ELF-1 (cell line): ENCODE data around the gene PRSS57.

ENCODE experiments used
- DNase-seq: peaks from one replicate; pipeline ENCODE4 v3.0.0-alpha.2; 2016; ENCODE audit warnings: low read depth, low spot score

Gene PRSS57

DNA sequence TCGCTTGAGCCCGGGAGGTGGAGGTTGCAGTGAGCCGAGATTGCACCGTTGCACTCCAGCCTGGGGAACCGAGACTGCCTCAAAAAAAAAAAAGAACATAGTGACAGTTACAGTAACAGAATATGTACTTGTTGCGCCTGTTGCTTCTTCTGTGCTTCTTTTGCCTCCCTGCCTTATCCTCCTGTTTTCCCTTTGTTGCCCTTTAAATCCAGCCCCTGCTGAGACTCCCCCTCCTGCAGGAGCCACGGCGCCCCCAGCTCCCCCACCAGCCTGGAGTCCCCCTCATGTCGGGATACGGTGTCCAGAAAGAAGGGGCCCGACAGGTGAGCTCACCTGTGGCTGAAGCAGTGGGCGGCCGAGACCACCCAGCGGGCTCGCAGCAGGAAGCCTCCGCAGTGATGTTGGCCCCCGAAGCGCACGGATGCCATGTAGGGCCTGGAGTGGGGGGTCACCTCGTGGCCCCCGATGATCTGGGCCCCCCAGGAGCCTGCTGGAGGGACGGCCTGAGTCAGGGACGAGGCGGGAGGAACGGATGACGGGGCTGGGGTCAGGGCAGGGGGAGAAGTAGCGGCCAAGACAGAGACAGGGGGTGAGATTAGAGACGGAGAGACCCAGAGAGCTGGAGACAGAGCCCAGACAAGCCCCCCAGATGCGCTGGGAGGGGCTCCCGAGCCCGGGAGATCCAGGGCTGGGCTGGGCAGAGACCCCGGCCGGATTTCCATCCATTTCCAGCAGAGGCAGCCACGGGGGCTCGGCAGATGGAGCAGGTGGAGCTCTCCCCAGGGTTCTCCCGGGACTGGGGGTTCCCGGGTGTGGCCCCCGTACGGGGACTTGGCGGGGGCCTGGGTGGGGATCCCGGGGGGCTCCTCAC lies 536 bp downstream of the PRSS57 start:
- DNase-seq: no peak

- peak; percentile 51 for DNase-seq
Observed at GRCh38 chr19:690203-690602, 5.0 kb downstream of the PRSS57 start.

DNA sequence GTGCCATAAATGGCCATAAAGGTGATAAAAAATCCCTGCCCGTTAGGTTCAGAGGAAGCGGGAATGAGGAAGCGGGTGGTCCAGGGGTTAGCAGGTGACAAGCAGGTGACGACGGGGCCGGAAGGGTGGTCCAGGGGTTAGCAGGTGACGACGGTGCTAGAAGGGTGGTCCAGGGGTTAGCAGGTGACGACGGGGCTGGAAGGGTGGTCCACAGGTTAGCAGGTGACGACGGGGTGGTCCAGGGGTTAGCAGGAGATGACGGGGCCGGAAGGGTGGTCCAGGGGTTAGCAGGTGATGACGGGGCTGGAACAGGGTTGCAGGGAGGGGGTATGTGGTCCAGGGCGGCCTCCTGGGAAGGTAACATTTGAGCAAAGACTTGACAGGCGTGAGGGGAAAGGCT lies 6.3 kb downstream of the PRSS57 start:
- DNase-seq: no peak

GRCh38 chr19:688214-688613 lies 7.0 kb downstream of the PRSS57 start:
- no peak for DNase-seq

DNA sequence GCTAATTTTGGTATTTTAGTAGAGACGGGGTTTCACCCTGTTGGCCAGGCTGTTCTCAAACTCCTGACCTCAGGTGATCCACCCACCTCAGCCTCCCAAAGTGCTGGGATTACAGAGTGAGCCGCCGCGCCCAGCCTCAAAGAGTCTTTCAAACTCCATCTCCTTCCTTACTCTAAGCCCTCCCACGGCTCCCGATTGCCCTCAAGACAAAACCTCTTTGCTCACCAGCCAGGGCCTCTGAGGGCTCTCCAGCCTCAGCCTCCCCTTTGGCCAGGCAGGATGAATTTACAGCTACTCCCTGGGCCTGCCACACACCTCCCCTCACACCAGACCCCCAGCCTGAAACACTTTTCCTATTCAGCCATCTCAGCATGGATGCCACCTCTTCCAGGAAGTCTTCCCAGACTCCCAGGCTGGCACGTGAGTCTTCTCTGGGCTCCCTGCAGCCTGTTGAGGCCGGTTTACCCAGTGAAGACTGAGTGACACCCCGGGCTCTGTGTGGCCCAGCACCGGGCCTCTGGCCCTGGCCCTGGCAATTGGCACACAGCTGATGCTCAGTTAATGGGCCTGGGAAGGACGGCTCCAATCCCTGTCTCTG lies 7.6 kb downstream of the PRSS57 start:
- DNase-seq: peak; percentile 53

GRCh38 chr19:686589-687297 lies 8.5 kb downstream of the PRSS57 start:
- DNase-seq: no peak

DNA sequence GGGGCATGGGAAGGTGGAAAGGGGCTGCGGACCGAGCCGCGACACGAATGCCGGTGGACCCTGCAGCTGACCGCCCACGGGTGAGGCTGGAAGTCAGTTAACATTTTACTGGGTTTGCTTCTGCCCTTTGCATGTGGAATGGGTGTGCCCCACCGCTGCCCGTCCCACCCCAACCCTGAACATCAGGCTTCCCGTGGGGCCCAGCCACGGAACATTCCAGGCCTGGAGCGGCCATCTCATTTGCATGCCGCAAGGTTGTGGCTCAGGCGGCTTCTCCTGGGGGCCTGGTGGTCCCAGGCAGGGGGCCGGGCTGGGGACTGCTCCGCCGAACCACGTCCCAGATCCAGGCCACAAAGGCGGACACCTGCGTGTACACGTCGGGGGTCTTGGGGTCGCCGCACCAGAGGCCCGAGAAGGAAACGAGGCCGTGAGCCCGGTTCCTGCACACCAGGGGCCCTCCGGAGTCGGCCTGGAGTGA lies 9.8 kb downstream of the PRSS57 start:
- no peak for DNase-seq

DNA sequence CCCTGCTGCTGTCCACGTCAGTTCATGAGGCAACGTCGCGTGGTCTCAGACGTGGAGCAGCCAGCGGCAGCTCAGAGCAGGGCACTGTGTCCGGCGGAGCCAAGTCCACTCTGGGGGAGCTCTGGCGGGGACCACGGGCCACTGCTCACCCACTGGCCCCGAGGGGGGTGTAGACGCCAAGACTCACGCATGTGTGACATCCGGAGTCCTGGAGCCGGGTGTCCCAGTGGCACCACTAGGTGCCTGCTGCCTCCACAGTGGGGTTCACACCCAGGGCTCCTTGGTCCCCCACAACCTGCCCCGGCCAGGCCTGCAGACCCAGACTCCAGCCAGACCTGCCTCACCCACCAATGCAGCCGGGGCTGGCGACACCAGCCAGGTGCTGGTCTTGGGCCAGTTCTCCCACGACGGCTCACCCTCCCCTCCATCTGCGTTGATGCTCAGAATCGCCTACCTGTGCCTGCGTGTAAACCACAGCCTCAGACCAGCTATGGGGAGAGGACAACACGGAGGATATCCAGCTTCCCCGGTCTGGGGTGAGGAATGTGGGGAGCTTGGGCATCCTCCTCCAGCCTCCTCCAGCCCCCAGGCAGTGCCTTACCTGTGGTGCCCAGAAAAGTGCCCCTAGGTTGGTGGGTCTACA lies 12.5 kb downstream of the PRSS57 start:
- no peak for DNase-seq

DNA sequence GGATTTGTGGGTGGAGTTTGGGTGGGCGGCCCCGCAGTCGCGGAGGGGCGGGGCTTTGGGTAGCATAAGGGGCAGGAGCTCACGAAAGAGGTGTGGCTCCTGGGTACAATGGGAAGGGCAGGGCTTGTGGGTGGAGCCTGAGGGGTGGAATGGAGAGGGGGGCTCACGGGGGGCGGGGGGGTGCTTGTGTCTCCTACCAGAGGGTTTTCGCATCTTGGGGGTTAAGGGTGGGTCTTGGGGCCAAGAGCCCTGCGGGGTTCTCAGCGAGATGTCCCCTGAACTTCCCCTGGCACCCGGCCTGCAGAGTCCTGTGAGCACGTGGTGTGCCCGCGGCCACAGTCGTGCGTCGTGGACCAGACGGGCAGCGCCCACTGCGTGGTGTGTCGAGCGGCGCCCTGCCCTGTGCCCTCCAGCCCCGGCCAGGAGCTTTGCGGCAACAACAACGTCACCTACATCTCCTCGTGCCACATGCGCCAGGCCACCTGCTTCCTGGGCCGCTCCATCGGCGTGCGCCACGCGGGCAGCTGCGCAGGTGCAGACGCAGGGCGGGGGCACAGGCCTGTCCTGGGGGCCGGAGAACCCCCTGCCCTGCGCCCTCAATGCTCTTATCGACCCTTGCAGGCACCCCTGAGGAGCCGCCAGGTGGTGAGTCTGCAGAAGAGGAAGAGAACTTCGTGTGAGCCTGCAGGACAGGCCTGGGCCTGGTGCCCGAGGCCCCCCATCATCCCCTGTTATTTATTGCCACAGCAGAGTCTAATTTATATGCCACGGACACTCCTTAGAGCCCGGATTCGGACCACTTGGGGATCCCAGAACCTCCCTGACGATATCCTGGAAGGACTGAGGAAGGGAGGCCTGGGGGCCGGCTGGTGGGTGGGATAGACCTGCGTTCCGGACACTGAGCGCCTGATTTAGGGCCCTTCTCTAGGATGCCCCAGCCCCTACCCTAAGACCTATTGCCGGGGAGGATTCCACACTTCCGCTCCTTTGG lies 13.9 kb downstream of the PRSS57 start:
- no peak for DNase-seq

DNA sequence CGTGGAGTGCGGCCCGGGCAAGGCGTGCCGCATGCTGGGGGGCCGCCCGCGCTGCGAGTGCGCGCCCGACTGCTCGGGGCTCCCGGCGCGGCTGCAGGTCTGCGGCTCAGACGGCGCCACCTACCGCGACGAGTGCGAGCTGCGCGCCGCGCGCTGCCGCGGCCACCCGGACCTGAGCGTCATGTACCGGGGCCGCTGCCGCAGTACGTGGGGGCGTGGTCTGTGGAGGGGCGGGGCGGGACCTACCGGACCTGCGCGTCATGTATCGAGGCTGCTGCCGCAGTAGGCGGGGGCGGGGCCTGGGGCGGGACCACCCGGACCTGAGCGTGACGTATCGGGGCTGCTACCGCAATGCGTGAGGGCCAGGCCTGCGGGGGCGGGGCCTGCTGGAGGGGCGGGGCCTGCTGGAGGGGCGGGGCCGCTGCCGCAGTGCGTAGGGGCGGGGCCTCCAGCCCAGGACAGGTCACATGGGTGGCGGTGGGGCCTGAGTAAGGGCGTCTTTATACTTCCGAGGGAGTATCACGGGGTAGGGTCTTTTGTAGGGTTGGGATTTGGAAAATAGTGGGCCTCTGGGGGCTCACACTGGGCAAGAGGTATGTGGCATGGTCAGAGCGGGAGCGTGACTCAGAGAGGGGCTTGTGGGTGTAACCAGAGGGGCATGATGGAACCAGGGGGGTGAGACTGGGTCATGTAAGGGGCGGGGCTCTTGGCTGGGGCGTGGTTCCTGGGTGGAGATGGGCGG lies 14.8 kb downstream of the PRSS57 start:
- DNase-seq: peak; percentile 94

DNA sequence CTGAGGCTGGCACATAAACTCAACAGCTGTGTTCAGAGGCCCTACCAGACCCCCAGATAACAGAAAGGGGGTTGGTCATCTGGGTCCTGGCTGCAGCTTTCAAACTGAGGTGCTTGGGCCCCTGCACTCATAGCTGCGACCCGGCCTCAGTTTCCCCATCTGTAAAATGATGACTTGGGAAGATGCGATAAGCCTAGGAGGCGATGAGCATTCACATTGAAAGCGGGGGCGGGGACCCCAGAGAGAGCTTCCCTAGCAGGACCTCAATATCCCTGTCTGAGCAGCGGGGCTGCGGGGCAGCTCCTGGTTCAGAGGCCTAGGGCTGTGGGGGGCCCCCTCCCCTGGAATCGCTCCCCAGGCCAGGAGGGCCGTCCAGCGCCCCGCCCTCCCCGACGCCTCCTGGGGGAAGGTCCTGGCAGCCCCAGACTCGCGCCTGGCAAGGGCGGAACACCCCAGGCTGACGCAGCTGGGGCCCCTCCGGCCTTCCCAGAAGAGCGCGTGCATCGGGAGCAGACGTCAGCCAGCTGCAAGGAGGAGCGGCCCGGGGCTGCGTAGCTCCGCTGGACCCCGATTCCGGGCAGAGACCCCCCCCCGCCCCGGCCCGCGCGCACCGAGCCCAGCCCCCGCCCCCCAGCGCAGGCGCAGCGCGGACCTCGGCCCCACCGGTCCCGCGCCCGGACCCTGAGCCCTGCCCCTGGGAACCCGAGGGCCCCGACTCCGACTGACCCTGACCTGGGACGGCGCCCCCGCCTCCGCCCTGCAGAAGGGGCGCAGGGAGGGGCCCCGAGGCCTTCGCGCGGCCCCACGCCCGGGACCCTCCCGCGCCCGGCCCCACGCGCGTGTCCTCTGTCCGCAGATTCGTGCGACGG lies 15.6 kb downstream of the PRSS57 start:
- peak; percentile 35 for DNase-seq

GRCh38 chr19:678791-679388 lies 16.4 kb downstream of the PRSS57 start:
- no peak for DNase-seq

- DNase-seq: peak; percentile 38
Observed at GRCh38 chr19:677601-678436, 17.4 kb downstream of the PRSS57 start.

DNA sequence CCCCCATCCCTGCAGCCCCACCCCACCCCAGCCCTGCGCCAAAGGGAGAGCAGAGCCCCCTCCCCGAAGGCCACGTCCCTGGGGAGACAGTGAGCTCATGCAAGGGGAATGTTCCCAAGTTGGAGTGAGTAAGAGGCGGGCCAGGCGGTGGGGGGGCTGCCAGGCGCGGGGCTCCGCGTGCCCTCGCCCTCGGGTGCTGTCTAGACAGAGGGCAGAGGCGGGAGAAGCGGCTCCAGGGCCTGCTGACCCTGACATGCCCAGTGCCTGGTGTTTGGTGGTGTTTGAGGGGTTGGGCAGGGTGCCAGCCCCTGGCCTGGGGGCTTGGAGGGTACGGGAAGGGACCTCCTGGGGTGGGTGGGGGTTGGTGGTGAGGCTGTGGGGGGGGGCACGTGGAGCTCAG lies 18.1 kb downstream of the PRSS57 start:
- peak; percentile 39 for DNase-seq

- DNase-seq: no peak
Observed at GRCh38 chr19:676339-677105, 18.7 kb downstream of the PRSS57 start, which contains the start of gene FSTL3. TSS of gene FSTL3 (plus strand) at chr19:676392. CDS start at chr19:676424, 32 bp downstream.

DNA sequence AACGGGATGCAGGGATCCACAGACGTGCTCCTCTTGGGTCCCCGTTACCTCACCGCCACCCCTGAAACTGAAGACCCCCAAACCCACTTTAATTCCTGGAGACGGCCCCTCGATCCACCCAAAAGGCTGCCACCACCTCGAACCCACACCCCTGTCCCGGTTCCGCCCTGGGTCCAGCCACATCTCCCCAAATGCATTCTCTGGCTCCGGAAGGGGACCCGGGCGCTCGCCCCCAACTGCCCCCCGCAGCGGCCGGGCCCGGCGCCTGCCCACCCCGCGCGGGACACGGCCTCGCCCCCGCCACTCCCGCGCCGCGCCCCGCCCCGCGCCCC lies 19.3 kb downstream of the PRSS57 start:
- DNase-seq: no peak
